ENCODE measurements around the gene PITPNB. TPM values are rescaled to one million over a fixed set of nuclear protein-coding genes. Genes with fewer than 3 reads are reported as not detected.

PITPNB gene
- total RNA-seq, 4 donors from 2014 or later: 37.5 to 53.7 (median 40.2) TPM

GRCh38 chr22:27836181-27836580 is 82.9 kb downstream of the PITPNB start:
- 70 to 76% methylated on average over 10 of the region's 10 CpGs for WGBS, 2 donors
- Histone ChIP-seq H3K36me3 (peaks cover 0 to 27% (median 0%) of the 10 kb centered on the region in 3 donors), H3K9me3 (peaks cover 0 to 9% (median 0%) of the 10 kb centered on the region in 4 donors), H3K4me1 (no peaks in the 10 kb centered on the region), H3K4me3 (no peak overlapping the region), H3K27ac (no peak overlapping the region), H3K27me3 (no peaks in the 10 kb centered on the region)
- TF ChIP-seq POLR2A (IDR thresholded peaks at IDR 0.05) (no peak), EP300 (IDR thresholded peaks at IDR 0.05) (no peak)
- TF ChIP-seq, protein P1, sequence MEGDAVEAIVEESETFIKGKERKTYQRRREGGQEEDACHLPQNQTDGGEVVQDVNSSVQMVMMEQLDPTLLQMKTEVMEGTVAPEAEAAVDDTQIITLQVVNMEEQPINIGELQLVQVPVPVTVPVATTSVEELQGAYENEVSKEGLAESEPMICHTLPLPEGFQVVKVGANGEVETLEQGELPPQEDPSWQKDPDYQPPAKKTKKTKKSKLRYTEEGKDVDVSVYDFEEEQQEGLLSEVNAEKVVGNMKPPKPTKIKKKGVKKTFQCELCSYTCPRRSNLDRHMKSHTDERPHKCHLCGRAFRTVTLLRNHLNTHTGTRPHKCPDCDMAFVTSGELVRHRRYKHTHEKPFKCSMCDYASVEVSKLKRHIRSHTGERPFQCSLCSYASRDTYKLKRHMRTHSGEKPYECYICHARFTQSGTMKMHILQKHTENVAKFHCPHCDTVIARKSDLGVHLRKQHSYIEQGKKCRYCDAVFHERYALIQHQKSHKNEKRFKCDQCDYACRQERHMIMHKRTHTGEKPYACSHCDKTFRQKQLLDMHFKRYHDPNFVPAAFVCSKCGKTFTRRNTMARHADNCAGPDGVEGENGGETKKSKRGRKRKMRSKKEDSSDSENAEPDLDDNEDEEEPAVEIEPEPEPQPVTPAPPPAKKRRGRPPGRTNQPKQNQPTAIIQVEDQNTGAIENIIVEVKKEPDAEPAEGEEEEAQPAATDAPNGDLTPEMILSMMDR (IDR thresholded peaks at IDR 0.05): no peak
- no peak for DNase-seq (ENCODE audit: low spot score in 2 of 2)

DNA sequence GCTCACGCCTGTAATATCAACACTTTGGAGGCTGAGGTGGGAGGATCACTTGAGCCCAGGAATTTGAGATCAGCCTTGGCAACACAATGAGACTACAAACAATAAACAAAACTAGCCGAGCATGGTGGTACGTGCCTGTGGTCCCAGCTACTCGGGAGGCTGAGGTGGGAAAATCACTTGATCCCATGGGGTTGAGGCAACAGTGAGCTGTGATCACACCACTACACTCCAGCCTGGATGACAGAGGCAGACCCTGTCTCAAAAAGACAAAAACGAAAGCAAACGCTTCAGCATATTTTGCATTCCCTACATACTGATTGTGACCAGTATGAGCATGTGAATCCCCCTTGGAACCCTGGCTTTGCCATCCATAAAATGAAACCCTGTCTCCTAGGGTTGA is 83.6 kb downstream of the PITPNB start:
- Histone ChIP-seq H3K9me3 (peaks cover 0 to 9% (median 0%) of the 10 kb centered on the region in 4 donors), H3K4me3 (no peak overlapping the region), H3K36me3 (peaks cover 0 to 20% (median 0%) of the 10 kb centered on the region in 3 donors), H3K27ac (no peak overlapping the region), H3K4me1 (no peaks in the 10 kb centered on the region), H3K27me3 (no peaks in the 10 kb centered on the region)
- WGBS, 2 donors: 59 to 63% methylated on average over 6 of the region's 6 CpGs
- DNase-seq (ENCODE audit: low spot score in 2 of 2): no peak
- TF ChIP-seq, protein P1 (IDR thresholded peaks at IDR 0.05): no peak
- TF ChIP-seq POLR2A (IDR thresholded peaks at IDR 0.05) (no peak), EP300 (IDR thresholded peaks at IDR 0.05) (no peak)

DNA sequence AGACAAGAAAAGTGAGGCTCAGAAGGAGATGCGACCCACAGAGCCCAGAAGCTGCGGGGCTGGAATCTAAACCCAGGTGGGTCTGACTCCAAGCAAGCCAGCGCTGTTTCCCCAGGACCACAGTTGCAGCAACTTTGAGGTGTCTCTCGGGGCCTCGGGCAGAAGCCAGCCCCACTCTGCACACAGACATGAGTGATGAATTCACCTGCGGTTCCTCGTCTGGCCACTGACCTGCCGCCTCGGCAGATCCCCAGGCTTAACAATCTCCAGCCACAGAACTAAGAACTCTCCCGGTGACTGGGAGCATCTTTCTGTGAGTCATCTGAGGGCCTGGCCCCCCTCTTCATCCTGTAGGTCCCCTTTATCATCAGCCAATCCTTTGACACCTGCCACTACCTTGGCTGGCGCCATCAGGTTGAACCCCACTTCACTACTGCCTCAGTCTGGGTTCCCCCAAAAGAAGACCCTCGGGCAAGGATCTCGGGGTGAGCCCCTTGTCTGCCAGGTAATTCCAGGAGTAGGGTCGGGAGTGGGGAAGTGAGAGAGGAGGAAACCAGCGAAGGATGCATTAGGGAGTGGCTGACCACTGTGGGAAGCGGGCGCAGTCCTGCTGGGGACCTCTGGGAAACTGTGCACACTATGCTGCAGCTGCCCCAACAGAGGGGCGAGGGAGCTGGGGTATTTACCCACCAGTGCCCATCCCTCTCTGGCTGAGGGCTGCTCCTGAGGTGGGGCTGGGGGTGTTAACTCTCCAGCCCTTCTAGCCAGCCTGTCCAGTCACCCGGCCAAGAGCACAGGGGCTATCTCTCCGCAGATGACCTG is 84.5 kb downstream of the PITPNB start:
- H3K36me3 ChIP-seq: peaks cover 0 to 19% (median 0%) of the 10 kb centered on the region in 3 donors
- H3K9me3 ChIP-seq: peaks cover 0 to 9% (median 0%) of the 10 kb centered on the region in 4 donors
- DNase-seq (ENCODE audit: low spot score in 2 of 2): no peak
- H3K4me3 ChIP-seq: no peak overlapping the region
- H3K27me3 ChIP-seq: no peaks in the 10 kb centered on the region
- 86 to 92% methylated on average over 19 to 20 of the region's 20 CpGs for WGBS, 2 donors
- H3K4me1 ChIP-seq: no peaks in the 10 kb centered on the region
- TF ChIP-seq, protein P1 (IDR thresholded peaks at IDR 0.05): no peak
- no peak for TF ChIP-seq EP300 (IDR thresholded peaks at IDR 0.05)
- TF ChIP-seq POLR2A (IDR thresholded peaks at IDR 0.05): no peak
- H3K27ac ChIP-seq: no peak overlapping the region

GRCh38 chr22:27833803-27834202 is 85.3 kb downstream of the PITPNB start:
- H3K27ac ChIP-seq: no peak overlapping the region
- H3K4me3 ChIP-seq: no peak overlapping the region
- 86 to 88% methylated on average over 2 of the region's 2 CpGs for WGBS, 2 donors
- H3K9me3 ChIP-seq: peaks cover 0 to 9% (median 0%) of the 10 kb centered on the region in 4 donors
- H3K27me3 ChIP-seq: no peaks in the 10 kb centered on the region
- TF ChIP-seq POLR2A (IDR thresholded peaks at IDR 0.05) (no peak), EP300 (IDR thresholded peaks at IDR 0.05) (no peak)
- TF ChIP-seq, protein P1 (IDR thresholded peaks at IDR 0.05): no peak
- no peaks in the 10 kb centered on the region for H3K4me1 ChIP-seq
- no peak for DNase-seq (ENCODE audit: low spot score in 2 of 2)
- H3K36me3 ChIP-seq: peaks cover 0 to 14% (median 0%) of the 10 kb centered on the region in 3 donors

GRCh38 chr22:27832606-27833005 is 86.5 kb downstream of the PITPNB start:
- 70 to 83% methylated on average over 7 of the region's 7 CpGs for WGBS, 2 donors
- DNase-seq (ENCODE audit: low spot score in 2 of 2): no peak

More at GRCh38 chr22:27832606-27833005, 86.5 kb downstream of the PITPNB start:
- TF ChIP-seq, protein P1 (IDR thresholded peaks at IDR 0.05): no peak
- TF ChIP-seq POLR2A (IDR thresholded peaks at IDR 0.05) (no peak), EP300 (IDR thresholded peaks at IDR 0.05) (no peak)
- Histone ChIP-seq H3K36me3 (peaks cover 0 to 14% (median 0%) of the 10 kb centered on the region in 3 donors), H3K9me3 (peaks cover 0 to 3% (median 0%) of the 10 kb centered on the region in 4 donors), H3K4me1 (peaks cover 0 to 6% (median 0%) of the 10 kb centered on the region in 4 donors), H3K27me3 (no peaks in the 10 kb centered on the region), H3K4me3 (no peak overlapping the region), H3K27ac (no peak overlapping the region)
